ENCODE results near the gene STYK1.

STYK1 gene

GRCh38 chr12:10689146-10689545, 15.3 kb upstream of the STYK1 start:
- DNase-seq (ENCODE audit: low read depth): no peak
- no peak for TF ChIP-seq CTCF (IDR thresholded peaks at IDR 0.05; ENCODE audit: low read depth, low read length, missing control alignments)
- no peak overlapping the region for H3K4me3 ChIP-seq (ENCODE audit: low read depth, low read length)

GRCh38 chr12:10688042-10688441, 14.2 kb upstream of the STYK1 start:
- DNase-seq (ENCODE audit: low read depth): no peak
- TF ChIP-seq CTCF (IDR thresholded peaks at IDR 0.05; ENCODE audit: low read depth, low read length, missing control alignments): no peak
- H3K4me3 ChIP-seq (ENCODE audit: low read depth, low read length): no peak overlapping the region

GRCh38 chr12:10672231-10672868, 1.5 kb downstream of the STYK1 start:
- H3K4me3 ChIP-seq (ENCODE audit: low read depth, low read length): no peak overlapping the region
- no peak for DNase-seq (ENCODE audit: low read depth)
- TF ChIP-seq CTCF (IDR thresholded peaks at IDR 0.05; ENCODE audit: low read depth, low read length, missing control alignments): no peak

- no peak for TF ChIP-seq CTCF (IDR thresholded peaks at IDR 0.05; ENCODE audit: low read depth, low read length, missing control alignments)
- no peak overlapping the region for H3K4me3 ChIP-seq (ENCODE audit: low read depth, low read length)
Measured at GRCh38 chr12:10669533-10669932, 4.3 kb downstream of the STYK1 start.

GRCh38 chr12:10668526-10668925, 5.3 kb downstream of the STYK1 start:
- DNase-seq (ENCODE audit: low read depth): no peak
- no peak overlapping the region for H3K4me3 ChIP-seq (ENCODE audit: low read depth, low read length)
- no peak for TF ChIP-seq CTCF (IDR thresholded peaks at IDR 0.05; ENCODE audit: low read depth, low read length, missing control alignments)

More at GRCh38 chr12:10669533-10669932, 4.3 kb downstream of the STYK1 start:
- no peak for DNase-seq (ENCODE audit: low read depth)

- TF ChIP-seq CTCF (IDR thresholded peaks at IDR 0.05; ENCODE audit: low read depth, low read length, missing control alignments): no peak
- H3K4me3 ChIP-seq (ENCODE audit: low read depth, low read length): no peak overlapping the region
- no peak for DNase-seq (ENCODE audit: low read depth)
Measured at GRCh38 chr12:10667581-10667980, 6.3 kb downstream of the STYK1 start.

- no peak overlapping the region for H3K4me3 ChIP-seq (ENCODE audit: low read depth, low read length)
- no peak for TF ChIP-seq CTCF (IDR thresholded peaks at IDR 0.05; ENCODE audit: low read depth, low read length, missing control alignments)
- no peak for DNase-seq (ENCODE audit: low read depth)
Measured at GRCh38 chr12:10664499-10664898, 9.4 kb downstream of the STYK1 start.

Data from GM12864 (cell line).